Activated T-cell treated with anti-CD3 and anti-CD28 coated beads for 4 hours (primary cell): ENCODE data around the gene HCAR3.
"Not testable (repeated sequence)": the region's sequence is repeated elsewhere in the genome, so short reads cannot be mapped to it uniquely, and the experiment has no call there.

ENCODE experiments used
- DNase-seq: peaks from one replicate; pipeline ENCODE4 v3.0.0-alpha.2; 2020

The HCAR3 gene

DNA sequence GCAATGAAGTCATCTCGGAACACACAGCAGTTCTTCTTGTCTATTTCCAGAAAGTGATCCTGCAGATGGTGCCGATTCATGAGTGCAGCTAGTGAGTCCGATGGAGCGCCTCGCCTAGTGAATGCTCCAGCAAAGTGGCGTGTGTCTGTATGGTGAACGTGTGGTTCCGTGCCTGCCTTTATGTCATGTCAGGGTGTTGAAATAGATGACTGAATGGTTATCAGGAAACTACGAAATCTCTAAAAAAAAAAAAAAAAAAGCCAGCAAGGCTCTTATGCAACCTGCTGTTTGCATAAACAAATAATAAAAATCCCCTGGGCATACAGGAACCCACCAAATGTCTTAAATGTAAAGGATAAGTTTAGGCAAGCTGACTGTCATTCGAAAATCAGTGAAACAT lies at the start of gene HCAR3:
TSS of gene HCAR3 (minus strand) at position 154 of the 400 bp plus-strand sequence. CDS start at position 80, 74 bp downstream.
- not testable (repeated sequence) for DNase-seq

DNA sequence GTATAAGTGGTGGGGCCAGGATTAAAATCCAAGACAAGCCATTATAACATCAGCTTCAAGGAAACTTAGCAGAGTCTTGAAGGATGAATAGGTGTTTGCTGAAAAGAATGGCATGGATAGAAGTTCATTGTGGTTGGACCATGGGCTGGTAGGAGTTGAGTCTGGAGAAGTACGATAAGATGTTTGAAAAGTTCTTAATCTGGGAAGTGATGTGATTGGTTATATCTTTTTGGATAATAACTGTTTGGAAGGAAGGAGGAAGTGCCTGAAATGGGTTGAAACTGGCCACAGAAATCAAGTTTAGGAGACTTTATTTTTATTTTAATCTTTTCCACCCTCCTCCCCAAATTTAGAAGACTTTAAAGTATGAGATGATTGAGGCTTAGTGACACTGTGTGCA lies 41.0 kb upstream of the HCAR3 start:
- no peak for DNase-seq

DNA sequence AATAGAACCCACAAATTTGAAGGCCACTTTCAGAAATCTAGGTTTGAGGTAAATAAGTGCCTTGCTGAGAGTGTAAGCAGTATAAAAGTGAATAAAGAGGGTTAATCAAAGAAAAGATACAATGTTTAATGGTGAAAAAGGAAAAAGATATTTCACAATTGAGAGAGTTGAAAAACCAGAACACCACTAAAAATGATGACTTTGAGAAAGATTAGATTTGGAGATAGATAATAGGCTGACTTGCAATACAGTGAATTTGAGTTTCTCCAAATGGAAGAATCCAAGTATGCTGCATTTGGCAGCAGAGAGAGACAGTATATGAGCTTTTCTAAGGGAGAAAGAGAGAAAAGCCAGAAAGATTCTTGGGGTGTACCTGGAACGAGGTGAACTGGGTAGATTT lies 38.2 kb upstream of the HCAR3 start:
- DNase-seq = no peak

DNA sequence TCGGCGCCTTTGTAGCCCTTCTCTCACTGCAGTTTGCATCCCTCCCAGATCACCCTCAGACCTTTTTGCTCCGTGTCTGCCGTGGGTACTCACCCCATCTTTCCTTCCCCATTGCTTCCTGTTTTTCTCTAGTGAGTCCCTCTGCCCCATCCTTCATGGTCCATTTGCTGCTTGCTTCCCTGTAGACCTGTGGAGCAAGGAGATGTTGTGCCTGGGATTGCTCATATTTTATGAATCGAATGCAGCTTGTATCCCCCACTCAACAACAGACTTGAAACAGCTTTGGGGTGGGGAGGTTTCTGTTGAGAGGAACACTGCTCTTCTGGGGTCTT lies 36.7 kb upstream of the HCAR3 start:
- DNase-seq = no peak

DNA sequence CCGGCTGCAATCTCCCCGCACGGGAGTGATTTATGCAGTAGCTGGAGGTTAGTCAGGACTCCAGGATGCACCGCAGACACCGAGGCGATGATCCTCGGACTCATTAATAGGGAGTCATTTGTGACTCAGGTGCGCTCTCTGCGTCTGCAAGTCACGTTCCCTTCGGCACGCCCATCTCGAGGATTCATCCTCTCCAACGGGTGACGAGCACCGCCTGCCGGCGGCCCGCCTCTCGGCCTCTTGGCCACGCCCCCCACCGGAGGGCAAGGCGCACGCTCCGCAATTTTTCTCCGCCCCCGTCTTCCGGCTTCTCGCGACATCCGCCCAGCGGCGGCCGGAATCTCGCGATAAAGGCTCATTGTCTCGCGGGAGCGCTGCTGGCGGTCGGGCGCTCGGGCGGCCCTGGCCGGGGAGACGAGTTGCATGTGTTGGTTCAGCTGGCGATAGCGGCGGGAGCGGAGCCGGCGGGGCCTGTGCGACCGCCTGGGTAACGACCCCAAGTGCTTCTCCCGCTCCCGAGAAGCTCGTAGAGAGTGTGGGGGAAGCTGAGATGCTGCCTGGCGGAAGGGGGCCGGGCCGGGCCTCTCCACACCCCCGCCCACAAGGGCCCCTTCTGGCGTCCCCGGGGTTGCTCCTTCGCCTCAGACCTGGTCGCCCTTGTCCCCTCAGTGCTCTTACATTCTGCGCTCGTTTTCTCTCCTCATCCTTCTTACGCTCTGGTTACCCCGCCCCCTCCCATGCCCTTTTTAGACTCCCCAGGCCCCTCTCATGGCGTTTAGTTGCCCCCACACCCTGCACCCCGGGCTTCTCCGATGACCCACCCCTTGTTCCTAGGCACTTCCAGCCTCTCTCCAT lies 36.1 kb upstream of the HCAR3 start, which contains the start of gene DENR:
TSS of gene DENR (plus strand) at position 361 of the 855 bp plus-strand sequence. CDS start 878 bp downstream, outside the sequence.
- peak; percentile 98 for DNase-seq

DNA sequence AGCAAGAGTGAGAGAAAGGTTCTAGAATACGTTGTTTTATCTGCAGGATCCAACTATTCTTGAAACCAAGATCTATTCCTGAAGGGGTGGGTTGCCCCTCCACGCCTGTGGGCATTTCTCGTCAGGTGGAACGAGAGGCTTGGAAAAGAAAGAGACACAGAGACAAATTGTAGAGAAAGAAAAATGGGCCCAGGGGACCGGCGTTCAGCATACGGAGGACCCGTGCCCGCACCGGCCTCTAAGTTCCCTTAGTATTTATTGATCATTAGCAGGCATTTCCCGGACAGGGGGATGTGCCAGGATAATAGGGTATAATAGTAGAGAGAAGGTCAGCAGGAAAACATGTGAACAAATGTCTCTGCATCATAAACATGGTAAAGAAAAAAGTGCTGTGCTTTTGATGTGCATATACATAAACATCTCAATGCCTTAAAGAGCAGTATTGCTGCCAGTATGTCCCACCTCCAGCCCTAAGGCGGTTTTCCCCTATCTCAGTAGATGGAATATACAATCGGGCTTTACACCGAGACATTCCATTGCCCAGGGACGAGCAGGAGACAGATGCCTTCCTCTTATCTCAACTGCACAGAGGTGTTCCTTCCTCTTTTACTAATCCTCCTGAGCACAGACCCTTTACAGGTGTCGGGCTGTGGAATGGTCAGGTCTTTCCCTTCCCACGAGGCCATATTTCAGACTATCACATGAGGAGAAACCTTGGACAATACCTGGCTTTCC lies 34.3 kb upstream of the HCAR3 start:
- not testable (repeated sequence) for DNase-seq

DNA sequence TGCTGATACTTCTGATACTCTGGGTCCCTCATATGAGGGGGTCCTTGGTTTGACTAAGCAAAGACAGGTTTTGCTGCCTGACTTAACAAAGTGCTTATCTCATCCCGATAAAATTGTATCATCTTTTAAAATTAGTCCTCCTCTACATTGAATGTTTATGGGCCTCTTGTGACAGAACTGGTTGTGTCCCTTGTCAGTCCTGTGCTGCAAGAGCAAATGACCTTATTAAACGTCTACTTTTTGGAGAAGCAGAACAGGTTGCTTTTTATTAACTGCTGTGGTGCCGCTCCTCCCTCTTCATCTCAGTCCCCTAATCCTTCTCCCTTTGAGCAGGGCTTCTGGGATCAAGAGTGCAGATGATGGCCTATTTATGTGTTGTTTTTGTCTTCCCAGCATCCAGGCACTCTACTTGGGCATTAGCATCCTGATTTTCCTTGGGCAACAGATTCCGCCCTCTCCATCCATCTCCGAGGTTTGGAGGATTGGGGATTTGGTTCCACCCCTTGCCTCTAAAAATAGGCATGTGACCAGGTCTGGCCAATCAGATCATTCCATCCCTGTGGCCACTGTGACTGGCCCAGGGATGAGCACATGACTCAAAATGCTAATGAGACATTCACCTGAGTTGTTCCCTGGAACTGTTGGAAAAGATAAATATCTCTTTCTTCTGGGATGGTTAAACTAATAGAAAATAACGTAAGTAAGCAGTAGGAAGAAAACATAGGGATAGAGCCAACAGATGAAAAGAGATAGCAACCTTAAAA lies 33.1 kb upstream of the HCAR3 start:
- no peak for DNase-seq

DNA sequence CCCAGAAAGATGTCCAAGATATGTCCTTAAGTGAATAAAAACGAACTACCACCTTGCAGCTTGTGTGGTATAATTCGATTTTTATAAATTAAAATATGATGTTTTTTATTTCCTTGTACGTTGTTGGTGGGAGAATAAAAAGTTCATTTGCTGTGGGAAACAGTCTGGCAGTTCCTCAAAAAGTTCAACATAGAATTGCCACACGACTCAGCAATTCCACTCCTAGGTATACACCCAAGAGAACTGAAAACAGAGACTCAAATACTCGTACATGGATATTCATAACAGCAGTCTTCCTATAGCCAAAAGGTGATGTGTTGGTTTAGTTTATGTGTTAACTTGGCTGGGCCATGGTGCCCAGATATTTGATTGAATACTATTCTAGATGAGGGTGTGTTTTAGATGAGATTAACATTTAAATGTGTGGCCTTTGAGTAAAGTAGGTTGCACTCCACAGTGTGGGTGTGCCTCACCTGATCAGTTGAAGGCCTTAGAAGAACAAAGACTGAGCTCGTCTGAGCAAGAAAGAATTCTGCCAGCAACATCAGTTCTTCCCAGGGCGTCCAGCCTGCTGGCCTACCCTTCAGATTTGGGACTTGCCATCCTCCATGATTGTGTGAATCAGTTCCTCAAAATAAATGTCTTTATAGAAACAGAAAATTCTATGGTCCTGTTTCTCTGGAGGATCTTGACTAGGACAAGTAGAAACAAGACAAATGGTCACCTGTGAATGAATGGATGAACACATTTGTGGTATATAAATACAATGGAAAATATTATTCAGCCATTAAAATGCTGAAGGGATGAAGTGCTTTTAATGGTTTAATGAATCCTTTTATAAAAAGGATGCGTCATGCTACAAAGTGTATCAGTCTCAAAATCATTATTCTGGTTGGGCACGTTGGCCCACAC lies 30.9 kb upstream of the HCAR3 start:
- no peak for DNase-seq

DNA sequence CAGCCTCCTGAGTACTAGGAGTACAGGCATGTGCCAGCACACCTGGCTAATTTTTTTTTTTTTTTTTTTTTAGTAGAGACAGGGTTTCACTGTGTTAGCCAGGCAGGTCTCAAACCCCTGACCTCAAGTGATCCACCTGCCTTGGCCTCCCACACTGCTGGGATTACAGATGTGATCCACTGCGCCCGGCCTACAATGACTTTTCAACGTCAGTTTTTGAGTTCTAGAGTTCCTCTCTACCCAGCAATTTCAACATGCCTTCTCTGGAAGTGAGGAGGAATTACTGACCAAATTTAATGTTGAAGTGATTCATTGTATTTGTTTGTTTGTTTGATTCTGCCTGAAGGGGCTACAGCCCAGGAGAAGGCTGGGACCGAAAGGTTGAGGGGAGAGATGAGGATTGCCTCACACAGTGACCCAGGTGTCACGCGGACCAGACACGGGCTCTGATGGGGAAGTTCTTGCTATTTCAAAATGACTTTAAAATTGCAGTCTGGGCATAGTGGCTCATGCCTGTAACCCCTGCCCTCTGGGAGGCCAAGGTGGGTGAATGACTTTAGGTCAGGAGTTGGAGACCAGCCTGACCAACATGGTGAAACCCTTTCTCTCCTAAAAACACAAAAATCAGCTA lies 27.4 kb upstream of the HCAR3 start:
- no peak for DNase-seq

DNA sequence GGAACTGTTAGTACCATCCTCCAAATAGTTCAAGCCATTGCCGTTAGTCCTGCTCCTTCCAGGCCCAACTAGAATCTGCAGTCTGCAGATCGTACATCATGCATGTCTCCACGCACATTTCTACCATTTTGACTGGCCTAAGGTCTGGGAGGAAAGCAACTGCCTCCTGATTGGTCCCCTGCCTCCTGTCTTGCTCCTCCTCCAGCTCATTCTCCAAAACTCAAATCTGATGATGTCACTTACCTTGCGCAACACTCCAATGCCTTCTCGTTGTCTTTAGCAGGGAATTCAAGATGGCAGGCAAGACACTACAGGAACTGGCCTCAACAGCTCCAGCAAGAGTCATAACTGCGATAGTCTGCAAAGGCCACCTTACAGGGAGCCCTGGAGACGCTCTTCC lies 23.7 kb upstream of the HCAR3 start:
- DNase-seq = no peak

DNA sequence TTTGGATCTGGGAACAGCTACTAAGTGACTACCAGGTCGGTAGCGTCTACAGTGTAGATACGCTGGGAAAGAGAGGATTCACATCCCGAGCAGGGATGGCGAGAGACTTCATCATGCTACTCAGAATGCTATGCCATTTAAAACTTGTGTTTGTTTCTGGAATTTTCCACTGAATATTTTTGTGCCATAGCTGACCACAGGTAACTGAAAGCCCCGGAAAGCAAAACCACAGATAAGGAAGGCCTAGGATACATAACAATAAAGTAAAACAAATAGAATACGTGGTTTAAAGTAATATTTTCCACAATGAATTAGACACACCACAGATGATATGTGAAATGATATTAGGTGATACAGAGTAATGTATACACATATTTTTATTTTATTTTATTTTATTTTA lies 22.0 kb upstream of the HCAR3 start:
- no peak for DNase-seq

DNA sequence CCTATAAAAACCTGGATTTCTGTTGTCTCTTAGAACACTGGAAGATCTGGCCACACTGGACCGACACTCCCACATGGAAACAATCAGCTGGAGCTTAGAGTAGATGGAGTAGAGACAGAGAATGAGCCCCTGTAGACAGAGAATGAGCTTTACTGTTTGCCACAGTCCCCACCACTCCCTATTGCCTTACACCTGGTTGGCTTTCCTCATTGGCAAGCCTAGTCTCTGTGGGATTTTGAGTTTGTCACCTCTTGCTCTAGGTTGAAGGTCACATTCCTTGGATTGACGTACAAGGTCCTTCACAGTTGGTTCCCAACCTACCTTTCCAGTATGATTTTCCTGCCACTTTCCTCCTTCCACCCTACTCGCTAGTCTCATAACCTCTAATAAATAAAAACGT lies 16.0 kb upstream of the HCAR3 start:
- no peak for DNase-seq

DNA sequence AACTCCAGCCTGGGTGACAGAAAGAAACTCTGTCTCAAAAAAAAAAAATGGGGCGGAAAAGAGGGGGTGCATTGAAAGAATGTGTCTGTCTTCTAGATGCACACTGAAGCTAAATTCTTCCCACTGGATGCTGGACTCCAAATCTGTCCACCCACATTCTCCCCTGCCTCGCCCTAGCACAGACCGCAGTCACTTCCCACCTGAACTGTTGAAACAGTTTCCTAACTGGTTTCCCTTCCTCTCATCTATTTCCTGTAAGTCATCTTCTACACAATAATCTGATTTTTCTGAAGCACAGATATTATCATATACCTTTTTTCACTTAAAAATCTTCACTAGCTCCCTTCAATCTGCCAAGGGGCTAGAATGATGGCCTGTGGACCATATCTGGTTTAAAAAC lies 15.6 kb upstream of the HCAR3 start:
- DNase-seq = no peak

DNA sequence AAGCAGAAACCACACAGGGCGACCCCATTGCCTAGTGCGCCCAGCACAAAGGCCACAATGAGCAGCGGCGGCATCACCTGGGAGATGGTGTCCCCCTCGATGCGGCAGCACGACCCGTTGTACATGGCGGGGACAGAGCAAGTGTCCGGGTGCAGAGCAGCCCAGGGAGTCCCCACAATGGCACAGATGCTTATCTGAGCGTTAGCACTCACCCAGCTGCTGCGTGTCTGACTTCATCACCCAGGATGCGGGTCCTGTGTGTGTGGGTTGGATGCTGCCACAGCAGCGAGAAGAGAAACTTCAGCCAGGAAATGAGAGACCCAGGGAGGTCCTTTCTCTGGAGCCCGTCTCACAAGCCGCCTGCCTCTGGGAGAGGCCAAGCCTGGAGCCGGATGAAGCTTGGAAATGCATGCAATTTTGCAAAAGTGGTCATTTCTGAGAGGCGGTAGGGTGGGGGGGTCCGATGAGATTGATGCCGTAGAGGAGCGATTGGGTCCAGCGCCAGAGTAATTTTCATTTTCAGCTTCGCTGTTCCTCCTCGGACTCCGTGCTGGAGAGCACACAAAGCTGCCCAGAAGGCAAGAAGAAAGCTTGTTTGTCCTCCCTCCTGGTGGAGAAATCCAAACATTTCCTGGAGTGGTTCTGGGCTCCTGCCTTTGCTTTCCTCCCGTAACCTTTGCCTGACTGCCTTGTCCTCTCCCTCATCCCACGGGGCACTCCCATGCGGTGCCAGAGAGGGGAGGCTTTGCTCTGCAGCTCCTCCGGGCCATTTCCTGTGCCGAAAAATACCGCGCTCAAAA lies 13.8 kb upstream of the HCAR3 start, which contains the start of gene HCAR1:
TSS of gene HCAR1 (minus strand) at position 630 of the 800 bp plus-strand sequence. CDS start at position 125, 505 bp downstream.
- no peak for DNase-seq

DNA sequence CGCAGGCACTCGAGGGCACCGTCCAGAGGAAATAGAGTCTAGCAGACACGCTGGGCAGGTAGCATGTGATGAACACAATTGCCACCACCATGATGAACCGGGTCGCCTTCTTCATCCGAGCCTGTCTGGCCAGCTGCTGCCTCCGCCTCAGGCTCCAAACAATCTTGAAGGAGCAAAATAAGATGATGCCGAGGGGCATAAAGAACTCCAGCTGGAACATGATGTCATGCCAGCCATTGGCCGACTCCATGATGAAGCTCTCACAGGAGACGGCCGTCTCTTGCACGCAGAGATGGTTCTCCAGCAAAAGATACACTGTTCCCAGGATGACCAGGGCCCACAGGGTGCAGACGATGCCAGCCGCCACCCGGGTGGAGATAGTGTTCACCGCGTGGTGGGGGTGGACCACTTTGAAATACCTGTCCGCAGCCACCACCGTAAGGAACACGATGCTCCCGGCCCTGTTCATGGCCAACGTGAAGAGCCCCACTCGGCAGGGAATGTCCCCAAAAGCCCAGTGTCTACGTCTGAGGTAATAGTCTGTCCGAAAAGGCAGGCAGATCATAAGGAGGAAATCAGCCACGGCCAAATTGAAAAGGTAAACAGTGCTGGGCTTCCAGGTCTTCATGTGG lies 13.1 kb upstream of the HCAR3 start:
- no peak for DNase-seq

DNA sequence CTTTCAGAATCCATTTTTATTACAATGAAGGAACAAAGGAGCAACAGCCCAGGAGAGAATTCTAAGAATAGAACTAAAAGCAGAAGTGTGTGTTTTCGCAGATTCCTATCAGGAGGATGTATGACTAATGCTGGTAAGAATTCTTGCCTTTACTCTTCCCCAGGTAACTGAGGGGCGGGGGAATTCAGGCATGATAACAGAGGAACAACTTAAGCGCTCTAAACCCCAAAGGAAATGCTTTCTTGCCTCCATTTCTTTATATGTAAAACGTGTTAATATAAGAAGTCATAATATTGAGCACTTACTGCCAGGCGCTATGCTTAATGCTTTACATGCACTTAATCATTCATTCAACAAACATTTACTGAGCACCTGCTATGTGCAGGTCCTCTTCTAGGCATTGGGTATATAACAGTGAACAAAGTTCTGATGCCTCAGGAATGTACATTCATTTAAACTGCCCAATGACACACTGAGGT lies 9.5 kb upstream of the HCAR3 start:
- DNase-seq = peak; percentile 22

DNA sequence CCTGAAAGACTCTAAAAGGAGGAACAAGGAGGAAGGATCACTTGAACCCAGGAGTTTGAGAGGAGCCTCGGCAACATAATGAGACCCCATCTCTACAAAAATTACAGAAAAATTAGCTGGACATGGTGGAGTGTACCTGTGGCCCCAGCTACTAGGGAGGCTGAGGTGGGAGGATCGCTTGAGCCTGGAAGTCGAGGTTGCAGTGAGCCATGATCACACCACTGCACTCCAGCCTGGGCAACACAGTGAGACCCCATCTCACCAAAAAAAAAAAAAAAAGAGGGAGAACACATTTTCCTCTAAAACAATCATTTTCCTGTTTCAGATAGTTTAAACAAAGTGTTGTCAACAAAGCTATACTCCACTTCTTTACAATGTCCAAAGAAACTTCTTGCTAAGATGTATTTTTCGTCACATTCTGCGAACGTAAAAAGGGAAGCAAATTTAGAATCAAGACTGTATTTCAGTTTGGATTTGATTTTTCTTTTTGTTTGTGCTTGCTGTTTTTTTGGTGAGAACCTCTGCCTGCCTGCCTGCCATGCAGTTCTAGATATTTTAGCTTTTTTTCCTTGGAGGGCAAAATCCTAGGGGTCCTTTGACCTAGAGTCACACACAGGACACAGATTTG lies 9.0 kb upstream of the HCAR3 start:
- no peak for DNase-seq

DNA sequence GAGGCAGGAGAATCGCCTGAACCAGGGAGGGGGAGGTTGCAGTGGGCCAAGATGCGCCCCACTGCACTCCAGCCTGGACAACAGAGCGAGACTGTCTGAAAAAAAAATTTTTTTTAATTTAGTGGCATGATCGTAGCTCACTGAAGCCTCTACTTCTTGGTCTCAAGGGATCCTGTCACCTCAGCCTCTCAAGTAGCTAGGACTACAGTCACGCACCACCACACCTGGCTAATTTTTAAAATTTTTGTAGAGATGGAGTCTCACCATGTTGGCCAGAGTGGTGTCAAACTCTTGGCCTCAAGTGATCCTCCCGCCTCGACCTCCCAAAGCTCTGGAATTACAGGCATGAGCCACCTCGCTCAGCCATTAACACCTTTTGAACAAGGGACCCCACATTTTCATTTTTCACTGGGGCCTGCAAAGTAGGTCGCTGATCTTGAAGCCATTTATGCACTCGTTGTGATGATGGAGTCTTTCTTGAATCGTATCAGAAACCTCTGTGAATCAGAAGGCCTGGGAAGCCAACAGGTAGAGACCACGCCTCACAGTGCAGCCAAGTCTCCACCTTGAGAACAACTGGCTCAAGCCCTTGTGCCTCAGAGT lies 8.1 kb upstream of the HCAR3 start:
- DNase-seq = no peak

DNA sequence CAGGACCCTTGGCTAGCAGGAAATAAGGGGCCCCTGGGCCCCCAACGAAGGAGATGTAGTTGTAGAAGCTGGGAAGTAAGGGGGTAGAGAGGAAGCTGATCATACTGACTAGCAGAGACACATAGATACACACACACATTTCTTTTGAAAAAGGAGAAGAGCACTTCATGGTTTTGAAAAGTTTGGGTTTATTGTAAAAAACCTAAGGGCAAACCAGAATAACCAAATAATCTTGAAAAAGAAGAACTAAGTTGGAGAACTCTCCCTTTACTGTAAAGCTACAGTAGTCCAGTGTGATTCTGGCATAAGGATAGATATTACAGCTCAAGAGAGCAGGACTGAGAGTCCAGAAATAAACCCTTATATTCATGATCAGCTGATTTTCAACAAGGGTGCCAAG lies 5.8 kb upstream of the HCAR3 start:
- DNase-seq = no peak
